Measurements from ENCODE around the gene PIK3C2A.
A peak's percentile ranks its signal among the peaks of the same experiment; 100 is the strongest.

Gene PIK3C2A

GRCh38 chr11:17163736-17164135 lies 44.0 kb downstream of the PIK3C2A start:
- no peak for DNase-seq (ENCODE audit: extremely low read depth, insufficient read length)
- Histone ChIP-seq H3K4me3 (replicated peaks; ENCODE audit: low read depth, low read length) (no peak overlapping the region), H3K36me3 (ENCODE audit: control insufficient read depth, insufficient read depth, low read length) (no peaks in the 10 kb centered on the region), H3K27me3 (replicated peaks; ENCODE audit: control insufficient read depth, insufficient read depth, low read length) (no peaks in the 10 kb centered on the region)
- TF ChIP-seq CTCF (IDR thresholded peaks at IDR 0.05; ENCODE audit: insufficient read depth, low read length, poor library complexity, severe bottlenecking), result no peak

- no peak overlapping the region for H3K4me3 ChIP-seq (replicated peaks; ENCODE audit: low read depth, low read length)
- no peak for DNase-seq (ENCODE audit: extremely low read depth, insufficient read length)
- H3K27me3 ChIP-seq (replicated peaks; ENCODE audit: control insufficient read depth, insufficient read depth, low read length), result no peaks in the 10 kb centered on the region
- TF ChIP-seq CTCF (IDR thresholded peaks at IDR 0.05; ENCODE audit: insufficient read depth, low read length, poor library complexity, severe bottlenecking), result no peak
- H3K36me3 ChIP-seq (ENCODE audit: control insufficient read depth, insufficient read depth, low read length), result no peaks in the 10 kb centered on the region
Observed at GRCh38 chr11:17163291-17163690, 44.5 kb downstream of the PIK3C2A start.

GRCh38 chr11:17162376-17162775 lies 45.4 kb downstream of the PIK3C2A start:
- no peaks in the 10 kb centered on the region for H3K36me3 ChIP-seq (ENCODE audit: control insufficient read depth, insufficient read depth, low read length)
- no peak overlapping the region for H3K4me3 ChIP-seq (replicated peaks; ENCODE audit: low read depth, low read length)
- no peak for DNase-seq (ENCODE audit: extremely low read depth, insufficient read length)

GRCh38 chr11:17161515-17161914 lies 46.3 kb downstream of the PIK3C2A start:
- Histone ChIP-seq H3K36me3 (ENCODE audit: control insufficient read depth, insufficient read depth, low read length) (no peaks in the 10 kb centered on the region), H3K27me3 (replicated peaks; ENCODE audit: control insufficient read depth, insufficient read depth, low read length) (no peaks in the 10 kb centered on the region), H3K4me3 (replicated peaks; ENCODE audit: low read depth, low read length) (no peak overlapping the region)
- DNase-seq (ENCODE audit: extremely low read depth, insufficient read length), result peak; percentile 17
- TF ChIP-seq CTCF (IDR thresholded peaks at IDR 0.05; ENCODE audit: insufficient read depth, low read length, poor library complexity, severe bottlenecking), result no peak

More at GRCh38 chr11:17162376-17162775, 45.4 kb downstream of the PIK3C2A start:
- no peak for TF ChIP-seq CTCF (IDR thresholded peaks at IDR 0.05; ENCODE audit: insufficient read depth, low read length, poor library complexity, severe bottlenecking)
- H3K27me3 ChIP-seq (replicated peaks; ENCODE audit: control insufficient read depth, insufficient read depth, low read length), result no peaks in the 10 kb centered on the region

- Histone ChIP-seq H3K27me3 (replicated peaks; ENCODE audit: control insufficient read depth, insufficient read depth, low read length) (no peaks in the 10 kb centered on the region), H3K4me3 (replicated peaks; ENCODE audit: low read depth, low read length) (no peak overlapping the region), H3K36me3 (ENCODE audit: control insufficient read depth, insufficient read depth, low read length) (no peaks in the 10 kb centered on the region)
- no peak for DNase-seq (ENCODE audit: extremely low read depth, insufficient read length)
- TF ChIP-seq CTCF (IDR thresholded peaks at IDR 0.05; ENCODE audit: insufficient read depth, low read length, poor library complexity, severe bottlenecking), result no peak
Observed at GRCh38 chr11:17159441-17159840, 48.3 kb downstream of the PIK3C2A start.

All from GM06990 (cell line).